ENCODE data around the gene CNTN4. TPM values are rescaled to one million over a fixed set of nuclear protein-coding genes. Genes with fewer than 3 reads are reported as not detected.

Gene CNTN4
- total RNA-seq, 1 experiment from 2014 or later, result 2.9 TPM

- no peak for TF ChIP-seq CTCF (IDR thresholded peaks at IDR 0.05; ENCODE audit: unreplicated experiment)
- no peak for DNase-seq
- Mint-ChIP-seq H3K27me3 (ENCODE audit: unreplicated experiment) (no peaks in the 10 kb centered on the region), H3K9me3 (ENCODE audit: low read depth, unreplicated experiment) (no peaks in the 10 kb centered on the region), H3K4me1 (ENCODE audit: low read depth, unreplicated experiment) (no peaks in the 10 kb centered on the region), H3K27ac (ENCODE audit: unreplicated experiment) (no peak overlapping the region), H3K36me3 (ENCODE audit: insufficient read depth, unreplicated experiment) (no peaks in the 10 kb centered on the region), H3K4me3 (ENCODE audit: low read depth, unreplicated experiment) (no peak overlapping the region)
- intact Hi-C loops (cut with micrococcal nuclease; ENCODE audit: unreplicated experiment), result no loop called here
- CTCF ChIA-PET, result no interaction called here
- no TSS peak for BruUV-seq (replicated peaks)
Observed at GRCh38 chr3:2880218-2880756, 781.6 kb downstream of the CNTN4 start.

- Mint-ChIP-seq H3K36me3 (ENCODE audit: insufficient read depth, unreplicated experiment) (no peaks in the 10 kb centered on the region), H3K9me3 (ENCODE audit: low read depth, unreplicated experiment) (no peaks in the 10 kb centered on the region), H3K27me3 (ENCODE audit: unreplicated experiment) (no peaks in the 10 kb centered on the region), H3K4me1 (ENCODE audit: low read depth, unreplicated experiment) (no peaks in the 10 kb centered on the region), H3K27ac (ENCODE audit: unreplicated experiment) (no peak overlapping the region), H3K4me3 (ENCODE audit: low read depth, unreplicated experiment) (no peak overlapping the region)
- no peak for DNase-seq
- intact Hi-C loops (cut with micrococcal nuclease; ENCODE audit: unreplicated experiment), result no loop called here
- CTCF ChIA-PET, result no interaction called here
- no TSS peak for BruUV-seq (replicated peaks)
- TF ChIP-seq CTCF (IDR thresholded peaks at IDR 0.05; ENCODE audit: unreplicated experiment), result no peak
Observed at GRCh38 chr3:2883283-2883682, 784.6 kb downstream of the CNTN4 start.

- intact Hi-C loops (cut with micrococcal nuclease; ENCODE audit: unreplicated experiment), result no loop called here
- H3K27me3 Mint-ChIP-seq (ENCODE audit: unreplicated experiment), result no peaks in the 10 kb centered on the region
- H3K27ac Mint-ChIP-seq (ENCODE audit: unreplicated experiment), result no peak overlapping the region
- no peak for DNase-seq
- CTCF ChIA-PET, result no interaction called here
- no peaks in the 10 kb centered on the region for H3K4me1 Mint-ChIP-seq (ENCODE audit: low read depth, unreplicated experiment)
- H3K36me3 Mint-ChIP-seq (ENCODE audit: insufficient read depth, unreplicated experiment), result no peaks in the 10 kb centered on the region
- no peak for TF ChIP-seq CTCF (IDR thresholded peaks at IDR 0.05; ENCODE audit: unreplicated experiment)
- H3K9me3 Mint-ChIP-seq (ENCODE audit: low read depth, unreplicated experiment), result no peaks in the 10 kb centered on the region
- no peak overlapping the region for H3K4me3 Mint-ChIP-seq (ENCODE audit: low read depth, unreplicated experiment)
- BruUV-seq (replicated peaks), result no TSS peak
Observed at GRCh38 chr3:2888592-2888991, 789.9 kb downstream of the CNTN4 start.

GRCh38 chr3:2889736-2890135 is 791.1 kb downstream of the CNTN4 start:
- BruUV-seq (replicated peaks), result no TSS peak
- no peak overlapping the region for H3K4me3 Mint-ChIP-seq (ENCODE audit: low read depth, unreplicated experiment)
- intact Hi-C loops (cut with micrococcal nuclease; ENCODE audit: unreplicated experiment), result no loop called here
- DNase-seq, result no peak
- H3K36me3 Mint-ChIP-seq (ENCODE audit: insufficient read depth, unreplicated experiment), result no peaks in the 10 kb centered on the region
- H3K27ac Mint-ChIP-seq (ENCODE audit: unreplicated experiment), result no peak overlapping the region
- no peak for TF ChIP-seq CTCF (IDR thresholded peaks at IDR 0.05; ENCODE audit: unreplicated experiment)
- H3K4me1 Mint-ChIP-seq (ENCODE audit: low read depth, unreplicated experiment), result no peaks in the 10 kb centered on the region
- CTCF ChIA-PET, result no interaction called here
- H3K27me3 Mint-ChIP-seq (ENCODE audit: unreplicated experiment), result no peaks in the 10 kb centered on the region
- H3K9me3 Mint-ChIP-seq (ENCODE audit: low read depth, unreplicated experiment), result no peaks in the 10 kb centered on the region
